BE2C (cell line): ENCODE results near the gene ROBO1.
"Not testable (repeated sequence)": the region's sequence is repeated elsewhere in the genome, so short reads cannot be mapped to it uniquely, and the experiment has no call there.

Experiments used
- DNase-seq: peaks from one replicate; pipeline ENCODE4 v3.0.0-alpha.2; 2020
- H3K27me3 ChIP-seq: fragments of 250-450 bp; sonication (Bioruptor Pico); 2 replicates; pipeline ENCODE4 v1.5.1; 2020; ENCODE audit warnings: mild to moderate bottlenecking
- H3K36me3 ChIP-seq: fragments of 250-450 bp; sonication (Bioruptor Pico); 2 replicates; pipeline ENCODE4 v1.5.1; 2020; ENCODE audit warnings: mild to moderate bottlenecking
- H3K4me1 ChIP-seq: fragments of 250-450 bp; sonication (Bioruptor Pico); 2 replicates; pipeline ENCODE4 v1.5.1; 2020
- H3K4me3 ChIP-seq: 2 replicates; pipeline ENCODE4 v1.5.1; 2011; ENCODE audit warnings: low read depth, low read length
- H3K9me3 ChIP-seq: fragments of 250-450 bp; sonication (Bioruptor Pico); 2 replicates; pipeline ENCODE4 v1.5.1; 2020
- CTCF ChIP-seq: IDR thresholded peaks from 2 replicates; pipeline ENCODE4 v1.5.1; 2012; ENCODE audit warnings: mild to moderate bottlenecking, low read depth, low read length

Gene ROBO1

GRCh38 chr3:79329154-79329553, 438.6 kb downstream of the ROBO1 start:
- Histone ChIP-seq H3K36me3 (no peaks in the 10 kb centered on the region; the same call in 1 of the 2 replicates), H3K4me3 (no peak overlapping the region), H3K27me3 (no peaks in the 10 kb centered on the region), H3K4me1 (no peaks in the 10 kb centered on the region), H3K9me3 (no peaks in the 10 kb centered on the region)
- DNase-seq = no peak
- no peak for TF ChIP-seq CTCF

GRCh38 chr3:79326642-79327041, 441.2 kb downstream of the ROBO1 start:
- Histone ChIP-seq H3K4me1 (no peaks in the 10 kb centered on the region), H3K4me3 (no peak overlapping the region), H3K9me3 (no peaks in the 10 kb centered on the region), H3K36me3 (no peaks in the 10 kb centered on the region; the same call in 1 of the 2 replicates), H3K27me3 (no peaks in the 10 kb centered on the region)
- no peak for DNase-seq
- no peak for TF ChIP-seq CTCF

GRCh38 chr3:79325833-79326383, 441.9 kb downstream of the ROBO1 start:
- H3K9me3 ChIP-seq, H3K4me1 ChIP-seq, H3K4me3 ChIP-seq, H3K27me3 ChIP-seq, H3K36me3 ChIP-seq, DNase-seq: not testable (repeated sequence)

- Histone ChIP-seq H3K36me3 (no peaks in the 10 kb centered on the region), H3K4me3 (no peak overlapping the region), H3K27me3 (no peaks in the 10 kb centered on the region), H3K4me1 (no peaks in the 10 kb centered on the region), H3K9me3 (no peaks in the 10 kb centered on the region)
- no peak for TF ChIP-seq CTCF
- no peak for DNase-seq
Measured at GRCh38 chr3:79317551-79318518, 450.0 kb downstream of the ROBO1 start.

GRCh38 chr3:79314962-79315361, 452.8 kb downstream of the ROBO1 start:
- TF ChIP-seq CTCF = no peak
- no peak overlapping the region for H3K4me3 ChIP-seq
- H3K9me3 ChIP-seq = no peaks in the 10 kb centered on the region
- peaks cover 8% of the 10 kb centered on the region for H3K4me1 ChIP-seq
- no peak for DNase-seq
- no peaks in the 10 kb centered on the region for H3K27me3 ChIP-seq
- no peaks in the 10 kb centered on the region for H3K36me3 ChIP-seq

GRCh38 chr3:79314544-79314943, 453.3 kb downstream of the ROBO1 start:
- no peak for TF ChIP-seq CTCF
- Histone ChIP-seq H3K9me3 (no peaks in the 10 kb centered on the region), H3K36me3 (no peaks in the 10 kb centered on the region), H3K4me1 (peaks cover 11% of the 10 kb centered on the region), H3K4me3 (no peak overlapping the region), H3K27me3 (no peaks in the 10 kb centered on the region)
- no peak for DNase-seq
